Stomach (tissue), 9 donors: Measurements from ENCODE around the gene TENT4B. TPM values are rescaled to one million over a fixed set of nuclear protein-coding genes. Genes with fewer than 3 reads are reported as not detected.

ENCODE experiments used
- DNase-seq, 2 donors: peaks; one replicate each; pipeline versions ENCODE4 v3.0.0 to v3.0.0-alpha.2; 2013 to 2019
- H3K27ac ChIP-seq, 5 donors: fragments of 200-600 bp in 4 of 5; sonication (generic) in 4 of 5; one replicate each; pipeline ENCODE4 v1.5.1; 2013 to 2019; ENCODE audit warnings: mild to moderate bottlenecking in 1 of 5, moderate library complexity in 1 of 5
- H3K27me3 ChIP-seq, 3 donors: fragments of 200-600 bp; sonication (generic); one replicate each; pipeline ENCODE4 v1.5.1; 2017 to 2019; ENCODE audit warnings: mixed run types in 1 of 3
- H3K36me3 ChIP-seq, 4 donors: fragments of 200-600 bp; sonication (generic); 1 replicate in 3 of 4; 2 replicates in 1 of 4; pipeline ENCODE4 v1.5.1; 2016 to 2019
- H3K4me1 ChIP-seq, 4 donors: fragments of 200-600 bp; sonication (generic); one replicate each; pipeline ENCODE4 v1.5.1; 2016 to 2019
- H3K4me3 ChIP-seq, 4 donors: fragments of 200-600 bp; sonication (generic) in 3 of 4; one replicate each; pipeline ENCODE4 v1.5.1; 2016 to 2019; ENCODE audit warnings: mild to moderate bottlenecking in 1 of 4
- H3K9me3 ChIP-seq, 4 donors: fragments of 200-600 bp; sonication (generic); one replicate each; pipeline ENCODE4 v1.5.1; 2016 to 2019
- CTCF ChIP-seq, 7 experiments: fragments of 450-650 bp in 4 of 7; fragments of 200-600 bp in 3 of 7; sonication (generic) in 3 of 7; IDR thresholded peaks; one replicate each; pipeline ENCODE4 v1.5.1; 2016 to 2019; ENCODE audit warnings: antibody characterized with exemption in 7 of 7, control low read depth in 2 of 7, mild to moderate bottlenecking in 1 of 7
- EP300 ChIP-seq: sonication (generic); formaldehyde crosslinking; IDR thresholded peaks from one replicate; pipeline ENCODE4 v1.6.1; 2017; ENCODE audit warnings: antibody characterized with exemption
- POLR2A ChIP-seq, 4 donors: fragments of 450-650 bp; IDR thresholded peaks; one replicate each; pipeline ENCODE4 v1.6.1; 2016; ENCODE audit warnings: antibody characterized with exemption in 4 of 4, control low read depth in 2 of 4, mild to moderate bottlenecking in 1 of 4, moderate library complexity in 1 of 4
- POLR2AphosphoS5 ChIP-seq, 3 donors: sonication (generic); formaldehyde crosslinking; IDR thresholded peaks; one replicate each; pipeline ENCODE4 v1.6.1; 2016; ENCODE audit warnings: antibody characterized with exemption in 3 of 3
- WGBS, 5 donors: extraction: QIAGEN DNeasy Blood & Tissue Kit in 3 of 5; methylation state at CpG; one replicate each; pipeline versions ENCODE4 v1.1.5 to v1.1.7; 2013 to 2018; 5-methylcytosine and 5-hydroxymethylcytosine counted together
- intact Hi-C: fragments of 100-400 bp; cut with DNase I; formaldehyde crosslinking; loops from one replicate; pipeline ENCODE4 v1.15.1; 2023; ENCODE audit warnings: low total_unique reads
- polyA plus RNA-seq, 3 donors: library from polyadenylated mRNA; stranded (reverse); fragments of 200-250 nt; gene quantifications; one replicate each; pipeline ENCODE4 v1.2.3, GENCODE V29; 2013
- total RNA-seq, 5 donors: library from RNA; depleted of rRNA; stranded (reverse); fragments of >200 nt; gene quantifications; one replicate each; pipeline versions ENCODE4 v1.1.0 to v1.2.3, GENCODE V29; 2014 to 2016
- donor health status: healthy with polysubstance abuse.
- donor health status: Bipolar disorder and iron deficiency.
- donor health status: healthy.

TENT4B gene
- total and polyA plus RNA-seq, 8 donors = 2.4 to 24.1 (median 8.3) TPM

- intact Hi-C loops = no loop called here
- WGBS, 5 donors = 0 to 2% (median 1%) methylated on average over 5 to 66 of the region's 74 CpGs
- peak overlapping the region; percentile 28 to 72 (median 30) for H3K27ac ChIP-seq
Observed at GRCh38 chr16:50245417-50246298, 92.6 kb downstream of the TENT4B start.

GRCh38 chr16:50246299-50247122 lies 93.4 kb downstream of the TENT4B start:
- peak in 1 of 2 donors; percentile 62 for DNase-seq

More at GRCh38 chr16:50245417-50246298, 92.6 kb downstream of the TENT4B start:
- DNase-seq = peak; percentile 55 to 82
- H3K9me3 ChIP-seq = no peaks in the 10 kb centered on the region
- H3K27me3 ChIP-seq = no peaks in the 10 kb centered on the region
- H3K4me1 ChIP-seq = peaks cover 15 to 23% (median 22%) of the 10 kb centered on the region in 4 donors
- peak overlapping the region; percentile 62 to 70 (median 66) for H3K4me3 ChIP-seq
- H3K36me3 ChIP-seq = no peaks in the 10 kb centered on the region
- TF ChIP-seq CTCF (IDR thresholded peaks at IDR 0.05) (peak in 1 of 7 experiments; percentile 65), POLR2AphosphoS5 (IDR thresholded peaks at IDR 0.05) (no peak), EP300 (no peak)

GRCh38 chr16:50247123-50247905 lies 94.2 kb downstream of the TENT4B start:
- Histone ChIP-seq H3K27me3 (no peaks in the 10 kb centered on the region), H3K36me3 (no peaks in the 10 kb centered on the region), H3K27ac (no peak overlapping the region), H3K9me3 (no peaks in the 10 kb centered on the region), H3K4me3 (no peak overlapping the region), H3K4me1 (peaks cover 15 to 23% (median 22%) of the 10 kb centered on the region in 4 donors)
- TF ChIP-seq EP300 = no peak
- TF ChIP-seq POLR2AphosphoS5 (IDR thresholded peaks at IDR 0.05) = no peak
- TF ChIP-seq CTCF (IDR thresholded peaks at IDR 0.05) = no peak
- no peak for TF ChIP-seq POLR2A (IDR thresholded peaks at IDR 0.05)
- WGBS, 5 donors = 94 to 99% (median 95%) methylated on average over 12 of the region's 12 CpGs
- DNase-seq = no peak
- intact Hi-C loops = no loop called here

More at GRCh38 chr16:50246299-50247122, 93.4 kb downstream of the TENT4B start:
- TF ChIP-seq EP300 (no peak), CTCF (IDR thresholded peaks at IDR 0.05) (no peak), POLR2AphosphoS5 (IDR thresholded peaks at IDR 0.05) (no peak), POLR2A (IDR thresholded peaks at IDR 0.05) (no peak)
- intact Hi-C loops = no loop called here
- Histone ChIP-seq H3K27me3 (no peaks in the 10 kb centered on the region), H3K4me1 (peaks cover 15 to 23% (median 22%) of the 10 kb centered on the region in 4 donors), H3K9me3 (no peaks in the 10 kb centered on the region), H3K27ac (peak overlapping the region in 4 of 5 donors; percentile 7 to 72 (median 48)), H3K4me3 (peak overlapping the region; percentile 62 to 70 (median 66)), H3K36me3 (no peaks in the 10 kb centered on the region)
- 17 to 36% (median 21%) methylated on average over 13 to 46 of the region's 46 CpGs for WGBS, 5 donors
